Measurements from ENCODE around the gene RUSC1. TPM values are rescaled to one million over a fixed set of nuclear protein-coding genes. Genes with fewer than 3 reads are reported as not detected.

RUSC1 gene
- total and polyA plus RNA-seq, 2 donors (not counting 1 experiment from before 2014, with no cell fraction given) = 19.3 to 20.3 TPM

GRCh38 chr1:155339515-155340097 is 18.9 kb downstream of the RUSC1 start:
- ChIA-PET CTCF (interaction anchor here (1.1 to 1.5 kb wide), 2 partner anchors 17 to 165 kb away, joined by 4 to 5 read pairs; no protein-coding TSS in a partner anchor), POLR2A (interaction anchor here (0.5 kb wide), 1 partner anchor 28 kb away, joined by 6 read pairs; no protein-coding TSS in a partner anchor)
- peaks cover 7 to 79% of the 10 kb centered on the region in 2 experiments for H3K36me3 ChIP-seq (replicated peaks in 1 of 2; ENCODE audit: control extremely low read depth in 1 of 2, control insufficient read depth in 1 of 2, extremely low read depth in 1 of 2, insufficient read depth in 2 of 2, low read length in 1 of 2)
- H3K4me3 ChIP-seq (ENCODE audit: control extremely low read depth in 1 of 5, extremely low read depth in 1 of 5, insufficient read depth in 1 of 5, low read depth in 2 of 5, low read length in 4 of 5) = no peak overlapping the region
- intact Hi-C loops (cut with micrococcal nuclease) = no loop called here
- H3K9me3 Mint-ChIP-seq (ENCODE audit: insufficient read depth) = no peaks in the 10 kb centered on the region
- no peaks in the 10 kb centered on the region for H3K4me1 ChIP-seq (ENCODE audit: control insufficient read depth in 2 of 2, insufficient read depth in 2 of 2, low read length in 2 of 2)
- no peak for ATAC-seq (ENCODE audit: low read depth)
- H3K4me1 Mint-ChIP-seq = no peaks in the 10 kb centered on the region
- H3K4me3 Mint-ChIP-seq = no peak overlapping the region
- no peak overlapping the region for H2AFZ ChIP-seq (ENCODE audit: insufficient read depth, low read depth, low read length, poor library complexity, severe bottlenecking)
- H3K27ac Mint-ChIP-seq = no peak overlapping the region
- no peaks in the 10 kb centered on the region for H3K9me3 ChIP-seq (ENCODE audit: control extremely low read depth in 1 of 3, control insufficient read depth in 2 of 3, insufficient read depth in 1 of 3, low read length in 2 of 3)
- no peak overlapping the region for H3K9ac ChIP-seq (ENCODE audit: low read length)
- peaks cover 4% of the 10 kb centered on the region for H4K20me1 ChIP-seq (ENCODE audit: control insufficient read depth, insufficient read depth, low read length, poor library complexity, severe bottlenecking)
- DNase-seq = no peak
- H3K27me3 Mint-ChIP-seq = no peaks in the 10 kb centered on the region
- no peak overlapping the region for H3K4me2 ChIP-seq (replicated peaks; ENCODE audit: low read depth, low read length, poor library complexity, severe bottlenecking)
- no peak for TF ChIP-seq CTCF (IDR thresholded peaks at IDR 0.05)
- no peak for TF ChIP-seq EZH2 (IDR thresholded peaks at IDR 0.05; ENCODE audit: borderline replicate concordance, insufficient read depth, low read depth, low read length, poor library complexity, severe bottlenecking)
- H3K27ac ChIP-seq (ENCODE audit: low read length in 2 of 2) = no peak overlapping the region
- no peaks in the 10 kb centered on the region for H3K27me3 ChIP-seq (replicated peaks in 1 of 4; ENCODE audit: control extremely low read depth in 1 of 4, control insufficient read depth in 3 of 4, insufficient read depth in 4 of 4, low read length in 3 of 4)
- WGBS (ENCODE audit: insufficient coverage) = 100% methylated on average over 4 of the region's 8 CpGs
- no peaks in the 10 kb centered on the region for H3K79me2 ChIP-seq (ENCODE audit: control insufficient read depth, insufficient read depth, low read length)

GRCh38 chr1:155342842-155343241 is 22.1 kb downstream of the RUSC1 start:
- Histone ChIP-seq H3K4me1 (ENCODE audit: control insufficient read depth in 2 of 2, insufficient read depth in 2 of 2, low read length in 2 of 2) (no peaks in the 10 kb centered on the region), H3K9me3 (ENCODE audit: control extremely low read depth in 1 of 3, control insufficient read depth in 2 of 3, insufficient read depth in 1 of 3, low read length in 2 of 3) (no peaks in the 10 kb centered on the region), H3K27me3 (replicated peaks in 1 of 4; ENCODE audit: control extremely low read depth in 1 of 4, control insufficient read depth in 3 of 4, insufficient read depth in 4 of 4, low read length in 3 of 4) (no peaks in the 10 kb centered on the region), H3K27ac (ENCODE audit: low read length in 2 of 2) (no peak overlapping the region), H3K4me2 (replicated peaks; ENCODE audit: low read depth, low read length, poor library complexity, severe bottlenecking) (no peak overlapping the region), H4K20me1 (ENCODE audit: control insufficient read depth, insufficient read depth, low read length, poor library complexity, severe bottlenecking) (no peaks in the 10 kb centered on the region), H3K79me2 (ENCODE audit: control insufficient read depth, insufficient read depth, low read length) (no peaks in the 10 kb centered on the region), H2AFZ (ENCODE audit: insufficient read depth, low read depth, low read length, poor library complexity, severe bottlenecking) (no peak overlapping the region), H3K9ac (ENCODE audit: low read length) (no peak overlapping the region), H3K4me3 (ENCODE audit: control extremely low read depth in 1 of 5, extremely low read depth in 1 of 5, insufficient read depth in 1 of 5, low read depth in 2 of 5, low read length in 4 of 5) (no peak overlapping the region), H3K36me3 (replicated peaks in 1 of 2; ENCODE audit: control extremely low read depth in 1 of 2, control insufficient read depth in 1 of 2, extremely low read depth in 1 of 2, insufficient read depth in 2 of 2, low read length in 1 of 2) (peaks cover 8 to 89% of the 10 kb centered on the region in 2 experiments)
- no peaks in the 10 kb centered on the region for H3K9me3 Mint-ChIP-seq (ENCODE audit: insufficient read depth)
- no peaks in the 10 kb centered on the region for H3K27me3 Mint-ChIP-seq
- H3K4me3 Mint-ChIP-seq = no peak overlapping the region
- intact Hi-C loops (cut with micrococcal nuclease) = no loop called here
- no peak overlapping the region for H3K27ac Mint-ChIP-seq
- no peaks in the 10 kb centered on the region for H3K4me1 Mint-ChIP-seq
- 97% methylated on average over 3 of the region's 3 CpGs for WGBS (ENCODE audit: insufficient coverage)
- ChIA-PET POLR2A (no interaction called here), CTCF (interaction anchor here (1.3 kb wide), 1 partner anchor 92 kb away, joined by 3 read pairs; no protein-coding TSS in a partner anchor)
- no peak for DNase-seq
- TF ChIP-seq EZH2 (IDR thresholded peaks at IDR 0.05; ENCODE audit: borderline replicate concordance, insufficient read depth, low read depth, low read length, poor library complexity, severe bottlenecking) (no peak), CTCF (IDR thresholded peaks at IDR 0.05) (no peak)
- no peak for ATAC-seq (ENCODE audit: low read depth)
